Stimulated activated naive CD8-positive, alpha-beta T cell treated with anti-CD3 and anti-CD28 coated beads, Interleukin-15, Interleukin-2, amounts not matched to agents 100 U/mL and 50 U/mL, for 24 hours (primary cell): Measurements from ENCODE around the gene LCE1A.
A peak's percentile ranks its signal among the peaks of the same experiment; 100 is the strongest.

Experiments
- ATAC-seq: fragments of 150-1000 bp; cut with Tn5 transposase; one replicate; pipeline ENCODE4 v1.10.0; 2021
- DNase-seq: peaks from one replicate; pipeline ENCODE4 v3.0.0; 2021

LCE1A gene, protein sequence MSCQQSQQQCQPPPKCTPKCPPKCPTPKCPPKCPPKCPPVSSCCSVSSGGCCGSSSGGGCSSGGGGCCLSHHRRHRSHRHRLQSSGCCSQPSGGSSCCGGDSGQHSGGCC

GRCh38 chr1:152827173-152827572, at the start of gene LCE1A:
TSS of gene LCE1A (plus strand) at chr1:152827473. CDS start at chr1:152827473, 0 bp downstream.
- ATAC-seq (no peak), DNase-seq (no peak)

DNA sequence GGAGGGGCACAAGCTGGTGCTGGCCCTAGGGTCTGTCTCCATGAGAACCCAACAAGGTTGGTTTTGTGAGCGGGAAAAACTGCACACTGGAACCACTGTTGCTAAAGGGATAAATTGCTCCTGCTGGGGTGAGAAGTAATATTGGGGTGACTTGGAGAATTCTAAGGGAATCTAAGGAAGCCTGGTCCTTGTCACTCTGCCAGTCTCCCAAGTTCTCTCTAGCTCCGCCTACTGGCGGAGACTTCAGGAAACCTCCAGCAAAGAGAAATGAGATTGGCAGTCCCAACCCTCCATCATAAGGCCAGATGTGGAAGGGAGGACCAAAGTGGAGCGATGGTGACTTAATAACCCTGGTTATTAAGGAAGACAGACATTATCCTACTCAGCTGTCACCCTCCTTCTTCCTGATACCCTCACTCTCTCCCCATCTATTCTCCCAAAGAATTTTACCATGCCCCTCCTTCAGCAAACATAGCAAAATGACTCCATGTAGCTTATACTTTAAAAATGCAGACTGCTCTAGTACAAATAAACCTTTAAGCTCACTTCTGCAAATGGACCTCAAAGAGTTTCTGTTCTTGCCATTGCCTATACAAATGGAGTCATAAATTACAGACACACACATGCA, 49.6 kb upstream of the LCE1A start:
- ATAC-seq (no peak), DNase-seq (no peak)

- ATAC-seq, result no peak
- DNase-seq, result no peak
These were observed 44.2 kb upstream of the LCE1A start for GRCh38 chr1:152783095-152783494.

DNA sequence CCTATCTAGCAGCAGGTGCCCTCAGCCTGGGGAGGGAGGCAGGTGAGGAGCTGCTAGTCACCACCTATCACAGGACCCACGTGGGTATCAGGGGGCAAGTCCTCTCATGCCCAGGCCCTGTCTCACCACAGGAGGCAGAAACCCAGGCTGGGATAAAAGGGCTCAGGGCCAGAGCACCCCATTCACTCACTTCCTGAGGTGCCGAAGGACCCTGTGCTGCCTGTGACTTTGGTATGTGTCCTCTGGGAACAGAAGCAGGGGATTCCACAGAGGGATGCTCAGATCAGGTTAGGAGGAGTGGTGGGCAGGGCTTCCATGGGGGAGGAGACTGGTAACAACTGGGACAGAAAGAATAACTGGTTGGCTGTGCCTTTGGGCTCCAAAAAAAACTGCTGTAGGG, 41.2 kb upstream of the LCE1A start, which contains the start of gene LCE1E:
Gene LCE1E, plus strand, starts transcription at position 181 of the 400 bp plus-strand sequence. CDS start 1,043 bp downstream, outside the sequence.
- no peak for ATAC-seq
- DNase-seq, result no peak

- DNase-seq (no peak), ATAC-seq (no peak)
These were observed 31.6 kb upstream of the LCE1A start for GRCh38 chr1:152795686-152796085.

DNA sequence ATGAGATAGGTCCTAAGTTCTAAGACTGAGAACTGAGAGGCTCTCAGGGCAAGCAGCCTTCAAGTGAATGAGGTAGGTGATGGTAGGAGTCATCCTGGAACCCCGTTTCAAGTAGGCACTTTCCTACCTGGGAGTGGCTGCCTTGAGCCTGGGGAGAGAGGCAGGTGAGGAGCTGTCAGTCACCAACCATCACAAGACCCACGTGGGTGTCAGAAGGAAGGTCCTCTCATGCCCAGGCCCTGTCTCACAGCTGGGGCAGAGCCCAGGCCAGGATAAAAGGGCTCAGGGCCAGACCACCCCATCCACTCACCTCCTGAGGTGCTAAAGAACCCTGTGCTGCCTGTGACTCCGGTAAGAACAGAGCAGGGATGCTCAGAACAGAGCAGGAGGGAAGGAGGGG, 30.9 kb upstream of the LCE1A start, which contains the start of gene LCE1D:
Gene LCE1D, plus strand, starts transcription at position 301 of the 400 bp plus-strand sequence. CDS start 1,074 bp downstream, outside the sequence.
- no peak for ATAC-seq
- DNase-seq, result no peak

DNA sequence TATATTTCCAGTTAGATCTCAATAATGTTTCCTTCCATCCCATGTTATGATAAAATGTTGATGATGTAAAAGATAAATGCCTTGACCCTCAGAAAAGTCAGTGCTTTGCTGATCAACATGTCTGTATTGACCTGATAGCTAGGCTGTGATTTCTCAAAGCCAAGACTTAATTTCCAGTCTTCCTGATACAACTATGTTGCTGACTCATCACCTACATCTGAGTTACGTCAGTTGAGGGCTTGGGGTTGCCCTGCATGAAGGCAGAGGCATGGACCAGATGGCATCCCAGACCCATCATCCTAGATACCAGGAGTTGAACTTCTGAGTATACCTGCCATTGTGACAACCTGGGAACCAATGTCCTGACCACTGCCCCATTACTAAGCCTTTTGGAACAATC, 25.9 kb upstream of the LCE1A start:
- DNase-seq, result no peak
- no peak for ATAC-seq

GRCh38 chr1:152806576-152806975, 20.7 kb upstream of the LCE1A start, which contains the start of gene LCE1C:
TSS of gene LCE1C (minus strand) at chr1:152806651. CDS start at chr1:152805478, 1,173 bp downstream.
- DNase-seq, result no peak

GRCh38 chr1:152811050-152811449, 16.2 kb upstream of the LCE1A start:
- no peak for ATAC-seq
- DNase-seq, result no peak

More at GRCh38 chr1:152806576-152806975, 20.7 kb upstream of the LCE1A start, which contains the start of gene LCE1C:
- no peak for ATAC-seq

GRCh38 chr1:152811671-152812070, 15.6 kb upstream of the LCE1A start, which contains the start of gene LCE1B:
TSS of gene LCE1B (plus strand) at chr1:152811971. CDS start at chr1:152812447, 476 bp downstream.
- ATAC-seq (no peak), DNase-seq (no peak)

- ATAC-seq (no peak), DNase-seq (no peak)
These were observed 10.0 kb upstream of the LCE1A start for GRCh38 chr1:152817309-152817708.

DNA sequence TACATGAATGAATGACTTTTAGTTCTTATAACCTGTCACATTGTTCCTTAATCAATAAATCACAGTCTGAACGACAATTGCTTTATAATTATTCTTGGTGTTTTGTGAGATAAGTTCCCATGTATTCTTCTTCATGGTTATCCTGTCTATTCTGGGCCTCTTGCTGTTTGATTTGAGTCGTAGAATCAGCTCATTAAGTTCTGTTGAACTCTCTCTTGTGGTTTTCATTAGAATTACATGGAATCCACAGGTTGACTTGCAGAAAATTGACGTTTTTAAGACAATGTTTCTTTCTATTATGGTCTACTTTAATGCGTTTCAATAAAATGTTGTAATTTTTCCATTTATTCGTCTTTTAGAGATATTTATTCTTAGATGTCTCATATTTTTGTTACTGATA, 4.0 kb upstream of the LCE1A start:
- ATAC-seq (no peak), DNase-seq (no peak)

GRCh38 chr1:152824964-152825363, 2.3 kb upstream of the LCE1A start:
- ATAC-seq (no peak), DNase-seq (no peak)

- no peak for ATAC-seq
These were observed 9.6 kb downstream of the LCE1A start for GRCh38 chr1:152836870-152837269.

DNA sequence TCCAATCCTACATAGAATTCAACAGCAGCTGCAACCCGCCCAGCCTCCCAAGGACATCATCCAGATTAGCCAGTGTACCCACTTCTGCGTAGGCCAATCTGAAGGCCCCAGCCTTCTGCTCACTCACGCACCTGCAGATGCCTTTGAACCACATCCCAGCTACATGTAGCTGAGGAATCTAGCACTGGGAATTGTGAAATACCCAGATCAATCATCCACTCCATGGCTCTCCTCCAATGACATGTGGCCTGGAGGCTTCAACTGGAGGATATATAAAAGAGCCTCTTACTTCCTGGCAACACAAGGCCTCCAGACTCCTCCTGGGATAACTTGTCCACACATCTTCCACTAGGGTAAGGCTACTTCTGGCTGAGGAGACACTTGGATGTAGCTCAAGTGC, 15.3 kb downstream of the LCE1A start, which contains the start of gene LCE6A:
Gene LCE6A, plus strand, starts transcription at position 301 of the 400 bp plus-strand sequence. CDS start 665 bp downstream, outside the sequence.
- DNase-seq, result no peak

More at GRCh38 chr1:152836870-152837269, 9.6 kb downstream of the LCE1A start:
- no peak for DNase-seq

DNA sequence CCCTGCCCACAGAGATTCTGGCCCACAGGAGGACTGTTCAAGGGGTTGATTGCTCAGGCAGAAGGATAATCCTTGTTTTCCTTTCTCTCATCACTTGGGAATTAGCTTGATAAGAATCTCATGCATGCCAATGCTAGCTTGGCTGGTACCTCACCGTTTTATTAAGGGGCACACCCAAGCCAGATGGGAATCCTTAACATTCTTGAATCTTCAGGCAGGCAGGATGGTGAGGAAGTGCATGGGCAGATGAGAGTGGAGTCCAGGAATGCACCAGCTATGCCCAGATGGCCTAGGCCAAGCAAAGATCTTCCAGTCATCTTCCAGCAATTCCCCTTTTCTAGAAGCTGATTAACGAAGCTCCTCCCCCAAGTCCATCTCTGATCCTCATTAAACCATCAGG, 28.4 kb downstream of the LCE1A start:
- no peak for ATAC-seq

More for the DNA sequence above, 15.3 kb downstream of the LCE1A start, which contains the start of gene LCE6A:
- ATAC-seq, result no peak

DNA sequence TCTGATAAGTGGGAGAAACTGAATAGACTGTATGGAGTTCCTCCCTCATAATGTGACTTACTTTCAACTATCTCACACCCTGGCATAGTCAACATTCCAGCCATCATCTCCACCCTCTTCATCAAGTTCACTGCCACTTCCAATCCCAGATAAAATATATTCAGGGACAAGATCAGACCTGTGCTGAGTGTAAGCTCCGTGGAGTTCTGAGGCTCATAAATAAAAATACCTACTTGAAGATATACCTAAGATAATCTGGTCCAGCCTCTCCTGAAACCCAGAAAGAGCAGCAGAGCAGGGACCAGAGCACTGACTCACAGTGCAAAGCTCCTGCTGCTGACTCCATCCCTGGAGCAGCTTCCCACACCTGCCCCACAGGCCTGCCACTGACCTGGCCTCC, 30.8 kb downstream of the LCE1A start:
- no peak for DNase-seq
- no peak for ATAC-seq

More for the DNA sequence above, 28.4 kb downstream of the LCE1A start:
- no peak for DNase-seq

DNA sequence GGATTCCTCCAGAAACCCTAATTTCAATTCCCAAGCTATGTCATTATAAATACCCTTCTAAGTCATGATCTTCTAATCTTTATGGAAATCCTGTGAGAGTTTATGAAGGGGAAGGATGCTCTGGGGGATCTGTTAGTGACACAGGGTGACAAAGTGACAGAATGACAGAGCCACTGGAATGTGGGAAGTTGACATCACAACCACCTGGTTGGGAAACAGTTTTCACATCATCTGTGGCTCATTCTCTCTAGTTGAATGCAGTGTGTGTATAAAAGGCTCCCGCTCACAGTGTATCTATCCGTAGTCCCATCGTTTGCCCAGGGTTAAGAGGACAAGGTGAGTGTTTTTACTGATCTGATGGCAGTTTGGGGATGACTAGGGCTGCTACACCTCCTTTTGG, 32.4 kb downstream of the LCE1A start, which contains the start of gene LCE7A:
Gene LCE7A, plus strand, starts transcription at position 301 of the 400 bp plus-strand sequence. CDS start 702 bp downstream, outside the sequence.
- no peak for ATAC-seq
- no peak for DNase-seq

DNA sequence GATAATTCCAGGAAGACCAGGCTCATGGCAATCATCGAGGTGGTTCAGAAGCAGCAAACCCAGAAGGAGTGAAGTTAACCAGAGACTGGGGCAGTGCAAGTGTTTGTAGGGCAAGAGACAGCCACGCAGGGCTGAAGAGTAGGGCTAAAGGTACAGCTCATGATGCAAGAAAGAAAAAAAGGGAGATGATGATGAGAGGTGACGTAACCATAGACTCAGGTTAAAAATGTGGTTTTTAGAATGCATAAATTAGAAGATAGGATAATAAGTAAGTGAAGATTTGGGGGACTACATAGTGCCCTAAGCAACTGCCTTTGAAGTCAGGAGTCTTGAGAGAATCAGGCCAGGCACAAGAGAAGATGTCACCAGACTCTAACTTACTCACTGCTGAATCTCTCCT, 32.9 kb downstream of the LCE1A start:
- no peak for ATAC-seq
- DNase-seq, result no peak

GRCh38 chr1:152861374-152861773, 34.1 kb downstream of the LCE1A start:
- no peak for DNase-seq
- ATAC-seq, result no peak

- no peak for DNase-seq
- ATAC-seq, result no peak
These were observed 37.2 kb downstream of the LCE1A start for GRCh38 chr1:152864443-152864842.

GRCh38 chr1:152866321-152866720, 39.0 kb downstream of the LCE1A start:
- ATAC-seq (no peak), DNase-seq (no peak)

DNA sequence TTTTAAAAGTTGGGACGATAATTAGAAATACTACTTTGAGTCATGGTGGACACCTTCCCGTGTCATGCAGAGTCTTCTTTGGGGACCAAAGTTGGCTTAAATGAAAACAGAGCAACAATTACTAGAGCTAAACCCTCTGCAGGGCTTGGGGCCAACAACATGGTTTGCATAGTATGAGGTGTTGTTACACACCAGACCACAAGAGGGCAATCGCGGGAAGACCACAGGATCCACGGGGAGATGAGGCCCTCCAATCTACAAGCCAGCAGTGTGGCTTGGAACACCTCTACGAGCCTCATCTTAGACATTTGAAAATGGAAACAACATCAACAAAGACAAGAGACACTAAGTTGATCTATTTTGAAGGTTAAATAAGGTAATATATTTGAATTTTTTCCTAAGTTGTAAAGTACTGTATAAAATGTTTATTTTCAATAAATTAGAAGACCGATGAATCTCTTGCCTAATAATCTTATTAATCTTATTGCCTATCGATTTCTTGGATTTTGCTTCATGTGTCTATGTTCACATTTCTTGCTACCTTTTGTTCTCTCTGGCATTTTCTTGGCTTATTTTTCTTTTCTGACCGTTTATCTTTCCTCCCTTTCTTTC, 42.6 kb downstream of the LCE1A start:
- DNase-seq, result peak; percentile 67
- ATAC-seq, result no peak
